ENCODE measurements around the gene ZFP3.
"Not testable (repeated sequence)": the region's sequence is repeated elsewhere in the genome, so short reads cannot be mapped to it uniquely, and the experiment has no call there.

ZFP3 gene

DNA sequence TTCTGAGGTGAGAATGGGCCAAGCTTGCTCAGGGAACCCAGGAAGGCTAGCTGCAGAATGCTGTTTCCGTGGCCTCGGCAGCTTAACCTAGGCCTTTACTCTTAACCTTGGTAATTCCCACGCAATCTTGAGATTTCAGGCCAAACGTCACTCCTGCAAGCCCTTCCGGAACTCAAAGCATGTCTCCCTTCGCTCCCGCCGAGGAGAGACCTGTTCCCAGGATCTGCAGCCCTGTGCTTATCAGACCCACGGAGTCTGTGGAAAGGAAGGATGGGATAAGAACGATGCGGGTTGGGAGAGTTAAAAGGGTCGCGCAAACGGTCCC, 524 bp upstream of the ZFP3 start:
- DNase-seq (ENCODE audit: low read depth, low spot score), result no peak

DNA sequence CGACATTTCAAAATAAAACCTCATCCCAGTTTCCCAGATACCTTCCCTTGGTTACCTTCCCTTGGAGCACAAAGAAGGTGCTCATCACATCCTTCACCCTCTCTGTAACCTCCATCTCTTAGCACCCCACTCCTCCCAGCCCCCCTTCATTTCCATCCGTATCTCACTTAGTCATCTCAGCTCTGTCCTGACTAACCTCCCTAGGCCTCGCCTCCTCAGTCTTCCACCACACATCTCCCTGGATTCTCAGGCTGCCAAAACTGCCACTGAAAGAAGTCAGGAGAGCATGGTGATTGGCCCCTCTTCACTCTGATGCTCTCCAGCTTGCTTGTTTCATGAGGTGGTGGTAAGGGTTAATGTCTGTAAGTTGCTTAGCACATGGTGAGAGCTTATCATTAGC, 2.3 kb downstream of the ZFP3 start:
- DNase-seq (ENCODE audit: low read depth, low spot score), result no peak

DNA sequence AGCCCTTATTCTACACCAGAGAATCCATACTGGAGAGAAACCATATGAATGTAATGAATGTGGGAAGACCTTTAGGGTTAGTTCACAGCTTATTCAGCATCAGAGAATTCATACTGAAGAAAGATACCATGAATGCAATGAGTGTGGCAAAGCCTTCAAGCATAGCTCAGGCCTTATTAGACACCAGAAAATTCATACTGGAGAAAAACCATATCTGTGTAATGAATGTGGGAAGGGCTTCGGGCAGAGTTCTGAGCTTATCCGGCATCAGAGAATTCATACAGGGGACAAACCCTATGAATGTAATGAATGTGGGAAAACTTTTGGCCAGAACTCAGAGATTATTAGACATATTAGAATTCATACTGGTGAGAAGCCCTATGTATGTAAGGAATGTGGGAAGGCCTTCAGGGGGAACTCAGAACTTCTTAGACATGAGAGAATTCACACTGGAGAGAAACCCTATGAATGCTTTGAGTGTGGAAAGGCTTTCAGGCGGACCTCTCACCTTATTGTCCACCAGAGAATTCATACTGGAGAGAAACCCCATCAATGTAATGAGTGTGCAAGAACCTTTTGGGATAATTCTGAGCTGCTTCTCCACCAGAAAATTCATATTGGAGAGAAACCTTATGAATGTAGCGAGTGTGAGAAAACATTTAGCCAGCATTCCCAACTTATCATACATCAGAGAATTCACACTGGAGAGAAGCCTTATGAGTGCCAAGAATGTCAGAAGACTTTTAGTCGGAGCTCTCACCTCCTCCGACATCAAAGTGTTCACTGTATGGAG, 14.1 kb downstream of the ZFP3 start:
- DNase-seq (ENCODE audit: low read depth, low spot score), result no peak

DNA sequence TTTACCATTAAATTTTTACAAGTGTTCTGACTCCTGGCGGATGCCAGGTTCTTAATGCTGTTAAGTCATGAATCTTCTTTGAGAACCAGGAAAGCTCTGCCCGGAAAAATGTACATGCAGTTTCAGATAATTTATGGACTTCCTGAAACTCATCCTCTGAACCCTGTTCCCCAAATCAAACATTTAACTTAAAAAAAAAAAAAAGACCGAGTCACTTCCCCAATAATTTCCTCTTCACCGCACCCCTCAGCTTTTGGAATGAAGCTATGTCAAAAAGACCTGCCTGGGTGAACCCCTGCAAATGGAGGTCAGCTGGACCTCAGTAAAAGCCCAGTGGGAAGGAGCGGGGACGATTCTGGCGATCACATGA, 18.4 kb downstream of the ZFP3 start:
- no peak for DNase-seq (ENCODE audit: low read depth, low spot score)

DNA sequence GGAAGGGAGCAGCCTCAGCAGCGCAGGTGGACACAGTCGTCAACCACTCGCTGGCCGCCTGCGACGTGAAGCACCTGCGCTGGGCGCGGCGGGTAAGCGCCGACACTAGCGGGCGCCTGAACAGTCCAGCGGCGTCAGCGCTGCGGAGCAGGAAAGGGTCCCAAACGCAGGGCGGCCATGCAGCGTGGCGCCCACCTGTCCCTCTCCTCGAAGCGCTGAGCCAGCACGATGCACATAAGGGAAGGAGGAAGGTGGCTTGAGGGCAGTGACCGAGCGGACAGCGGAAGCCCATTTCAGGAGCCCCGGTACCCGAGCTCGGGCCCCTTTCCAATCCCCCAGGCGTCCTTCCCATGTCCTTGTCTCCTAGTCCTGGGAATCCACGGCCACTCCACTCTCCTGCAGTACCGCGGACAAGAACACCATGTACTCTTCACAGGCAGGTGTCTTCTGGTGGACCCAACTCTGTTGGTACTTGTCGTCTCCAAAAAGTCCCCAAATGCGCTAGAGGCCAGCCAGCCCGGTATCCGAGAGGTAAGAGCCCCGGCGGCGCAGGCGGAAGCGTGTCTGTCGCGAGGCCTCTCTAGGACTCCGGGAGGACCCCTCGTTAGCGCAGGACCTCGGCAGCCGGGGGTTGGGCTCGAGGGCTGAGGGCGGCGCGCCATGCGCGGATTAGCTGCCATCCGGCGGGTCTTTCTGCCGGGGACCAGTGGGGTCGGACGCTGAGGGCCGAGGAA, 19.0 kb downstream of the ZFP3 start:
- DNase-seq (ENCODE audit: low read depth, low spot score), result no peak

DNA sequence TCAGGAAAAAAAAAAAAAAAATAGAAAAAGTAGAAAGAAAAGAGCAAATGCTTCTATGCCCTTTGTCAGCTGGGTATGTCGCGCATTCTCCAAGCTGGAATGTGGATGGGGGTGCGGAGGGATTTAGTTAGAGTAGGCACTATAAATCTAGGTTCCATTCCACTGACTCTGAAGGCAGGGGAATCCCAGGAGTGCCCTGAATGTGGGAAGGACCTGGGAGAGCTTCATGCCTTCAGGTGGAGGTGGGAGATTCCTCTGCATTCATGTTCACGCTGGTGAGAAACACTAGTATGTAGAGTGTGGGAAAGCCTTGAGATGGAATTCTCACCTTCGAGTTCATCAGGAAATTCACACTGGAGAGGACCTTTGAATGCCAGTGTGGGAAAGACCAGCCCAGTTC, 21.0 kb downstream of the ZFP3 start:
- DNase-seq (ENCODE audit: low read depth, low spot score), result no peak

DNA sequence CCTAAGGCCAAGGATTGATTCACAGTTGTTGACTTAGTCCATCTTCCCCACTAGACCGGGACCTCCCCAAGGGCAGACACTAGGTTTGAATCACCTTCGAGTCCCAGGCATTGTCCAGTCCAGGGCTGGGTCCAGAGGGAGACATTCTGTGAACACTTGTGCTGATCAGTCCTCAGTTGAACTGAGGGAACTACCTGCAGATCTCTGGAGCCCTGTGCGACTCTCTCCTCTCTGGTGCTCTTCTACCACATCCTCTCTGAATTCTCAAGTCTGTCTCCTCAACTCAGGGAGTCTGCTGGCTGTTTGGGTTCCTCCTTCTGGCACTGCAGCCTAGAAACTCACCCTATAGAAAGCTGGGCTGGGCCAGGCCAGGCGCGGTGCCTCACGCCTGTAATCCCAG, 22.6 kb downstream of the ZFP3 start:
- no peak for DNase-seq (ENCODE audit: low read depth, low spot score)

DNA sequence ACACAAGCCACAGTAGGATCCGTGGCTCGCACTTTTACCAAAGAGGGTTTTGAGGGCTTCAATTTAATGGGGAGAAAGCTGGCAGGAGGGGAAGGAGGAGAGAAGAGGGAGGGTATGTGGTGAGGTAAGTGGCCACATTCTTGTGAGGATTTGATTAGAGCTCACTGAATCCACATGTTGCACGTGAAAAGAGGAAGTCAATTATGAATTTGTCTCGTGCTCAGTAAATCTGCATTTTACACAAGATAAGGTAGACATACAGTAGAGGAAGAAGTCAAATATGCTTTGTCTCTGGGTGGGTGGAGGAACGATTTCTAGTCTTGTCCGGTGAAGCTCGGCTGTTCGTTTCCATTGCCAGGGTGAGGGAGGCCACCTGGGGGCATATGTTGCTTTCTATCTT, 32.5 kb downstream of the ZFP3 start:
- DNase-seq (ENCODE audit: low read depth, low spot score), result no peak

DNA sequence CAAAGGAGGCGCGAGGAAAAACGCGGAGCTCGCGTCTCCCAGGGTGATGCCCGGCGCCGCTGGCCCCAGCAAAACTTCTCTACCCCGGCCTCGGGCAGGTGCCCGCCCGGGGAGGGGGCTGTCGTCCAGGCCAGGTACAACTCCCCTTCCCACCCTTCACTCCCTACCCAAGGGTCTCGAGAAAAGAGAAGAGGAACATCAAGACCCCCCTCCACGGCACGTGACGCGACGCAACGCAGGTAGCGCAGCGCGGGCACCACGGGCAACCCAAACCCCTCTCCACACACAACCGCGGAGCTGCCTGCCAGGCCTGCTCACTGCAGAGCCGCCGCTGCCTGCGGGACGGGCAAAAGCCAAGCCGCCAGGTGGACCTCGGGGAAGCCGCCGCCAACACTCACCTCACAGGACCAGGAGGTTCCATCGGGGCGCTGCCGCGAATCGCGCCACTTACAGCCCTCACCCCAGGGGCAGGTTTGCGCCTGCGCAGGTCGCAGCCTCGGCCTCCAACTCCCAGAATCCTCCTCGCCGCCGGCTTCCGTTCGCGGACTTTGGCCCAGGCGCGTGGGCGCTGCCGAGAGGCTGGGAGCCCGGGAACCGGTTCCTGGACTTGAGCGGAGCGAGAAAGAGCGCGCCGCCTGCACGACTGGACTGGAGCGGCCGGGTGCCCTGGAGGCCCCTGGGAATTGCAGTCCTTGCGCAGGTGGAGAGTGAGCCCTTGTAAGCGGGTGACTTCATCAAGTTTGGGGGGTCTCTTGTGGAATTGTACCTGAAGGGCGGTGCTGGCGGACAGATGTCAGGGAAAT, 33.3 kb downstream of the ZFP3 start, which contains the start of gene ZNF232:
Gene ZNF232, minus strand, starts transcription at position 477 of the 803 bp plus-strand sequence. Its CDS starts 56 bp downstream, at position 421.
- peak; percentile 98 for DNase-seq (ENCODE audit: low read depth, low spot score)

DNA sequence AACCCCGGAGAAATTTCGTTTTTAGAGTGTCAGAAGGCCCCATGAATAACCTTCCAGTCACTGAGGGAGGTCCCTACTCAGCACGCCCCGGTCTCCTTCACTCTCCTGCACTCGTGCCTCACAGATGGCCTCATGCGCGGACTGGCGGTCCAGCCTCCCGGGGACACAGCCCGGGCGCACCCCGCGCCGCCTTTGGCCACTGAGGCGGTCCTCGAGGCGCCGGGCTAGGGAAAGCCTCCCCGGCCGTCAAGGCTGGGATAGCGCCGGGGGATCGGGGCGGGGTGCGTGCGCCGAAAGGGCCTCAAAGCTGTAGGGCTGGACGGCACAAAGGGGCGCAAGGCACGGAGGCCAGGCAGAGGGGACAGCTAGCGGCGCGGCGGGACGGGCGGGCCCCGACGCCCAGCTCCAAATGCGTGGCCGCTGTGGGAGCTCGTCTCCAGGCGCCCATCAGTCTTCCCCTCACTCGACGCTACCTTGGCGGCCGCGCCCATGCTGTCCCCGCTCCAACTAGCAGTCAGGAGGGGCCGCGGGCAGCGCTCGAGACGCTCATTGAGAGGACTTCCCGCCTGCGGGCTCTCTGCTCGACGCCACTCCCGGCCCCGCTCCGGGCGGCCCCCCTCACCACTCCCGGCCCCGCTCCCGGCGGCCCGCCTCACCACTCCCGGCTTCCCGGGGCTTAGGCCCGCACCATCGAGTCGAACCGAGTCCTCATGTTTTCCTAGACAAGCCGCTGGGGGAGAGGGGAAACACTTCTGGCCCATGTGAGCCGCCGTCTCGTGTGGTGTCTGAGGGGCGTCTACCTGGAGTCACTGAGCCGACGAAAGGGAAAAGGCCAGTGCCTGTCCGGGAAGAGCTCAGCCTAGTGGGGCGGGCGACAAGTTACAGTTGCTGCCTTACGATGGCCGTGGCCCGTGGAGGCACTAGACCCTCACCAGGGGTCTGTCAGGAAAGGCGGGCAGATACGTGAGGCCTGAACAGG, 37.7 kb downstream of the ZFP3 start, which contains the start of gene USP6:
Gene USP6, plus strand, starts transcription at position 360 of the 979 bp plus-strand sequence. CDS start 14,336 bp downstream, outside the sequence.
- DNase-seq (ENCODE audit: low read depth, low spot score), result no peak

DNA sequence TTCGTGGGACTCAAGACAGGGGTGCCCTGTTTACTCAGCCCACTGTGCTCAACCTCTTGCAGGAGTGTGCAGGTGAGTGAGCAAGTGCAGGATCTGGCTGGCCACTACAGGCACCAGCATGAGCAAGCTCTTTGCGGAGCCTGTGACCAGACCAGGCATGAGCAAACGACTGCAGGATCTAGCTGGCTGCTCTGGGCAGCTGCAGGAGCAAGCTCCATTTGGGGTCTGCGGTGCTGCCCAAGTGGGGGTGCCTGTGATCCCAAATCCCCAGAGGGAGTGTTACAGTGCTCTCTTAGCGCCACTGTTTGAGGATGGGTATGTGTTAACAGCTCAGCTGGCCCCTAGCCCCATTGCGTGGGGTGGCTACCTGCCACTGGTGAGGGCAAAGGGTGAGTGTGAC, 40.0 kb downstream of the ZFP3 start:
- DNase-seq (ENCODE audit: low read depth, low spot score), result no peak

DNA sequence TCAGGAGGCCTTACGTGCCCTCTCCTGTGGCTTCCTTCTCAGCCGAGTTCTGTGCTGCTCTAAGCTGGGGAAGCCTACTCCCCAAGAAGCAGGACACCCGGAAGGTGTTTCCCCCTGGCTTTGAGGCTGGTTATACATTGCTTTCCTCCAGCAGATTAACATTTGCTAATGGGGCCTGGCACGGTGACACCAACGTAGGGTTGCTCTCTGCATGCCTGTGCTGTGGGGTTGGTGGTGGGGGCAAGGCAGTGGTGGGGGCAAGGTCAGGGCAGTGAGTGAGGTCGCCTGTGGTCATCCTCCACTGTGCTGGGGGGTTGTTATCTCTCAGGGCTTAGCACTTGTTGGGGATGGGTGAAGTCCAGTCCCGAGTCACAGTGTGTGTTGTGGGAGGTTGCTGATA, 41.8 kb downstream of the ZFP3 start:
- no peak for DNase-seq (ENCODE audit: low read depth, low spot score)

DNA sequence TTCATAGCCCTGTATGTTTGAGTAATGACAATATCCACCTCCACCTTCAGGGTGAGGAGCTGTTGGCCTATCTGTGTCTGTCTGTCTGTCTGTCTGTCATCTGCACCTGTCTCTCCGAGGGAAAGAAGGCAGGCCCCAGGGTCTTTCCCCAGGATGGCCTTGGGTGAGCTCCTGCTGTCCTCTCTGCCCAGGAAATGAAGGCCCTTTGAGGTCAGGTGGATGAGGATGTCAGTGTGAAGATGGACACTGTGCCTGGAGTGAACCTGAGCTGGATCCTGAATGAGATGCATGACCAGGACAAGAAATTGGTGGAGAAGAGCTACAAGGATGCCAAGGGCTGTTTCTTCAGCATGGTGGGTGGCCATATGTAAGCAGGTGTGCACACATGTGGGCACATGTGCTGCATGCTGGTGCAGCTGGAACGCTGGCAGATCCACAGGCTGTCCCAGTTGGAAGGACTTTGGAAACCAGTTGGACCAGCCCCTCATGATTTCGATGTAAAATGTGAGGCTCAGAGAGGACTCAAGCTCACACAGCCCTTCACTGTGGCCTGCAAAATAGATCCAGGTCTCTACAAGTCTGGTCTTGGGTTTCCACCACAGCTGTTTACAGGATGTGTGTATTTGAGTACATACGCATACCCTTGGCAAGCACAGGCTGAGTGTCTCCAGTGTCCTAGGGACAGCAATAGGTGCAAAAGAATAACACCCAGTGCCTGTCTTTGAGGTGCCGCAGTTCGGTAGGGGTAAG, 42.3 kb downstream of the ZFP3 start:
- not testable (repeated sequence) for DNase-seq (ENCODE audit: low read depth, low spot score)

DNA sequence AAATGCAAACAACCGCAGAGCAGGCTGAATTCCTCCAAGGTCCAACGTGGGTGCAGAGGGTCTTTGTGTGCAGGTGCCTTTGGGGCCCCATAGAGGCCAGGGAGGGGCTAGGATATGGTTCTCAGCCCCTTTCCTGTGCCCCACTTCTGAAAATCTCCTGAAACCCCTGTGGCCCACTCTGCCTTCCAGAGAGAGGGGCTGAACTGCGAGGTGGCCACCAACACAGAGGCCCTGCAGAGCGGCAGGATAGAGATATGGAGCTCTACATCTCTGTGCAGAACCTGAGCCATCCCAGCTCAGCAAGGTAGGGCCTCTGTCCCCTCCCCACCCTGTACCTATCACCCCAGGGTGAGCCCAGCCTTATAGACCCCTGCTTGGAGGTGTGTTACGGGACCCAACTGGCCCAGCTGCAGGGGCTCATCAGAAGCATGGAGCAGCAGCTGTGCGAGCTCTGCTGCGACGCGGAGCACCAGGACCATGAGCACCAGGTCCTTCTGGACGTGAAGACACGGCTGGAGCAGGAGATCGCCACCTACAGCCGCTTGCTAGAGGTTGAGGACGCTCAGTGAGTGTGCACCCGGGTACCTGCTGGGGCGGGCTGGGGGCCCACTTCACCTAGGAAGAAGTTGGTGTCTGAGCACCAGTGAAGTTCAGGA, 43.0 kb downstream of the ZFP3 start:
- no peak for DNase-seq (ENCODE audit: low read depth, low spot score)

DNA sequence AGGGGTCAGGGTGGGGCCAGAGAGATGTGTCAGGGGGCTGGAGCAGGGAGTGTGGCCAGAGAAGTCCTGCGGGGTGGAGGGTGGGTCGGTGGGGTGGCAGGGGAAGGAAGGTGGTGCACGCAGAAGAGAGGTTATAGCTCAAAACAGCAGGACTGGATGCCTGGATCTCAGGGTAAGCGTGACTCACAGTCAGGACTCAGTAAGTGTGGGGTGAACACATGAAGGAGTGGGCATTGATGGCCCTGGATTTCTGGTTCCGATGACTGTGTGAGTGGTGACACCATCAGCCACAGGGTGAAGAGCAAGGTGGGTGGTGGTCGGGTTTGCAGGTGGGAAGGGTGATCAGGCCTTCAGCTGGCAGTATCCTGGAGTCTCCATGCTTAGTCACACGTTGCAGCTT, 43.8 kb downstream of the ZFP3 start:
- not testable (repeated sequence) for DNase-seq (ENCODE audit: low read depth, low spot score)

DNA sequence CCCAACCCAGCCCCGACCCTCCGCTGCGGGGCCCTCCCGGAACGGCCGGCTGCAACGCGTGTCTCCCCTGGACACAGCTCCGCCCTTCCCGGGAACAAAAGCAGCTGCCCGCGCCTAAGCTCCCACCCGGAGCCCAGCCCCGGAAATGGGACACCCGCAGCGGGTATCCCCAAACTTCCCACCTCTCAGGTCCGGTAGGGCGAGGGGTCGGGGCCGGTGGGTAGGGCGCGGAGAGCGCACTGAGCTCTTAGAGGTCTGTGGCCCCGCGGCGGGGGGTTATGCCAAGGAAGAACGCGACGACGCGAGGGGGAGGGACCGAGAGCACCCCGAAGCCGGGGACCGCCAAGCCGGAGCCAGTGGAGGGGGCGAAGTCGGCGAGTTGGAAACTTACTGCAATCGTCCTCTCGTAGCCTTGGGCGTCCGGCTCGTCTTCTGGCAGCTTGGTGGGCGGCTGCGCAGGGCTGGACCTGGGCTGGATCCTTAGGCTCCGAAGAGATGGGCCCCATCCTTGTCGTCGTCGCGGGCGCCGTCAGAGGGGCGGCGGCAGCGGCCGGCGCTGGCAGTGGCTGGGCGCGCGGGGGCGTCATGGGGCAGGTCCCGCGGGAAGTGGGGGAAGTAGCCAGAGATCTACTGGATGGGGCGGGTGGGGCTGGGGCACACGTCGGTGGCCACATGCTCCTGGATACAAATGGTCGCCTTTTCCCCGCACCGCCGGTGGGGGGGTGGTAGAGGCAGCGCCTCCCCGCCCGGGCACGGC, 44.5 kb downstream of the ZFP3 start:
- peak; percentile 36 for DNase-seq (ENCODE audit: low read depth, low spot score)

DNA sequence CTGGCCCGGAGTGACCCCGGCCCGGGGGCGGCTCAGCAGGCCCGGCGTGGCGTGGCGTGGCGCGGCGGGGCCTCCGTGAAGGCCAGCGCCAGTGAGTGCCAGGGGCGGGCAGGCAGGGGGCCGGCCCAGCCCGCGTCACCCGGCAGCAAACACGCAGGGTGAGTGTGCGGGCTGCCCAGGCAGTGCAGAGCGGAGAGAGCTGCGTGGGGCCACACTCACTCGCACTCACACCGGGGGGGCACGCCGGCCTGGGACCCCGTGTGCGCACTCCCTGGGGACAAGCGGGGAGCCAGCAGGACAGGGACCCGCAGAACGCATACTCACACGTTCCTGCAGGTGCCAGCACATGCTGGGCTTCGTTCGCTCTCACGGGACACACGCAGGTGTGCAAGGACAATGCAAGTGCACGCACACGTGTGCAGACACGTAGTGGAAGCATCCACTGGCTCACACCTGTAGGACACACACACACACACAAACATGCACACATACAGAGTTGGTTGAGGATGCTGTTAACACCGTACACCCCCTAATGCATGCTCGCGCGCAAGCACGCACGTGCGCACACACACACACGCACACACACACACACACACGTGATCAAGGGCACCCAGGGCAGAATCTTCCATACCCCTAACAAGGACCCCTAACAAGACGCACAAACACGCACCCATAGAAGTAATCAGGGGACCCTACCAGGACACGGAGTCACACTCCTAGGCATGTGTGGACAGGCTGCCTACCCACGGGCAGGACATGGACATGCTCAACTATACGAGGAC, 45.3 kb downstream of the ZFP3 start:
- DNase-seq (ENCODE audit: low read depth, low spot score), result no peak

DNA sequence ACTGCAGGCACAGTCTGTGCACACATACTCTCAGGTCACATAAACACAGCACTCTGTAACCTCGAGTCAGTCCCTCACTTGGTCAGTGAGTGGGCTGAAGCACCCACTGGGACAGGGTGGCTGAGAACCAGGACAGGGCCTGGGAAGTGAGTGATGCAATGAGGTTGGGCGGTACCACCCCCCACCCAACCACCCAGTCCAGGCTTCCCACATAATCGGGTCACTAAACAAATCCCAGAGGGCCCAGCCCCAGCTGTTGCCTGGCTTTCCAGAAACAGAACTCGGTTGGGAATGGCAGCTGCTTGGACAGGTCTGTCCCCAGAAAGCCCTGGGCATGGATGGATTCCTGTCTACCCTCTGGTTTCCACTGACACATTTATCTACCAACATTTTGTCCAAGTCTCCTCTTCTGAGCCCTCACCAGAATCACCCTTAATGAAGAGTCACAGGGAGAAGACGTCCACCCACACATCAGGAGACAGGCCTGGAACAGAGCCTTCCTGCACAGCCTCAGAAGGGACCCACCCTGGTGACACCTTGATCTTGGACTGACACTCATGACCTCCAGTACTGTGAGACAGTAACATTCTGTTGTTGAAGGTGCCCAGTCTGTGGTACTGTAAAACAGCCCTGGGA, 46.0 kb downstream of the ZFP3 start:
- DNase-seq (ENCODE audit: low read depth, low spot score), result not testable (repeated sequence)

Data from astrocyte of the hippocampus (primary cell).